IPS DF 19.7 (cell line): ENCODE data around the gene PIN4.
A peak's percentile ranks its signal among the peaks of the same experiment; 100 is the strongest.
"Not testable (repeated sequence)": the region's sequence is repeated elsewhere in the genome, so short reads cannot be mapped to it uniquely, and the experiment has no call there.

Experiments
- DNase-seq: peaks from one replicate; pipeline ENCODE4 v3.0.0-alpha.2; 2013; ENCODE audit warnings: low read depth, low spot score

The PIN4 gene

GRCh38 chrX:72181178-72182125 is at the start of gene PIN4:
Gene PIN4 (plus strand): TSS chrX:72181757. CDS start chrX:72181786, 29 bp downstream.
- peak; percentile 86 for DNase-seq

- no peak for DNase-seq
These were observed 49.1 kb upstream of the PIN4 start for GRCh38 chrX:72132456-72132855.

- no peak for DNase-seq
These were observed 47.6 kb upstream of the PIN4 start for GRCh38 chrX:72133851-72134546.

- no peak for DNase-seq
These were observed 43.6 kb upstream of the PIN4 start for GRCh38 chrX:72137846-72138495.

GRCh38 chrX:72139538-72139937 is 42.0 kb upstream of the PIN4 start:
- DNase-seq, result no peak

- DNase-seq, result no peak
These were observed 40.1 kb upstream of the PIN4 start for GRCh38 chrX:72141372-72142004.

GRCh38 chrX:72142094-72142793 is 39.3 kb upstream of the PIN4 start:
- no peak for DNase-seq

- no peak for DNase-seq
These were observed 38.6 kb upstream of the PIN4 start for GRCh38 chrX:72142794-72143608.

GRCh38 chrX:72143609-72143907 is 38.0 kb upstream of the PIN4 start:
- DNase-seq, result no peak

GRCh38 chrX:72145181-72145580 is 36.4 kb upstream of the PIN4 start:
- no peak for DNase-seq

- DNase-seq, result no peak
These were observed 35.0 kb upstream of the PIN4 start for GRCh38 chrX:72146527-72146926.

GRCh38 chrX:72158773-72159172 is 22.8 kb upstream of the PIN4 start:
- no peak for DNase-seq

- DNase-seq, result no peak
These were observed 21.8 kb upstream of the PIN4 start for GRCh38 chrX:72159769-72160168.

- no peak for DNase-seq
These were observed 16.0 kb upstream of the PIN4 start for GRCh38 chrX:72165551-72165950.

- DNase-seq, result no peak
These were observed 12.4 kb upstream of the PIN4 start for GRCh38 chrX:72169008-72169728.

GRCh38 chrX:72176289-72176688 is 5.3 kb upstream of the PIN4 start:
- DNase-seq, result not testable (repeated sequence)

- DNase-seq, result no peak
These were observed 4.6 kb upstream of the PIN4 start for GRCh38 chrX:72176981-72177380.

GRCh38 chrX:72180539-72180938 is 1.0 kb upstream of the PIN4 start:
- no peak for DNase-seq

- no peak for DNase-seq
These were observed 1.4 kb downstream of the PIN4 start for GRCh38 chrX:72182924-72183323.
